Keratinocyte (primary cell): ENCODE results near the gene TMEM184A.

Experiments
- CTCF ChIP-seq, 3 experiments: IDR thresholded peaks in 1 of 3; conservative IDR thresholded peaks in 1 of 3; optimal IDR thresholded peaks in 1 of 3; 2 replicates in 2 of 3; 3 replicates in 1 of 3; pipeline versions ENCODE3 to v1.5.1; 2011; ENCODE audit warnings: low read length in 3 of 3, mild to moderate bottlenecking in 3 of 3, moderate library complexity in 2 of 3, control low read depth in 1 of 3, inconsistent platforms in 1 of 3; ENCODE audit not compliant: insufficient read depth in 2 of 3; ENCODE audit errors: extremely low read depth in 1 of 3
- EZH2 ChIP-seq: IDR thresholded peaks from one replicate; pipeline ENCODE4 v1.6.1; 2012; ENCODE audit warnings: inconsistent platforms, mild to moderate bottlenecking, low read length, moderate library complexity

GRCh38 chr7:1552200-1552599 lies 3.8 kb downstream of the TMEM184A start:
- TF ChIP-seq CTCF (optimal IDR thresholded peaks at IDR 0.05 in 1 of 3, IDR thresholded peaks at IDR 0.05 in 1 of 3, conservative IDR thresholded peaks at IDR 0.05 in 1 of 3; ENCODE audit: extremely low read depth in 1 of 3, insufficient read depth in 2 of 3, low read length in 3 of 3) (no peak), EZH2 (no peak)
